Fibroblast of villous mesenchyme (primary cell): ENCODE results near the gene MRM1. TPM values are rescaled to one million over a fixed set of nuclear protein-coding genes. Genes with fewer than 3 reads are reported as not detected.

Experiments used
- DNase-seq: peaks from one replicate; pipeline ENCODE4 v3.0.0-alpha.2; 2010; ENCODE audit warnings: low read depth
- H3K4me3 ChIP-seq: 2 replicates; pipeline ENCODE4 v1.5.1; 2011; ENCODE audit warnings: low read depth, mild to moderate bottlenecking, low read length
- total RNA-seq: library from RNA; depleted of rRNA; stranded (reverse); fragments of >200 nt; gene quantifications from 2 replicates; pipeline ENCODE4 v1.2.3, GENCODE V29; 2012
- TF ChIP-seq, protein P1 (sequence below): IDR thresholded peaks from 2 replicates; pipeline ENCODE4 v1.5.1; 2012; ENCODE audit warnings: low read depth, mild to moderate bottlenecking, low read length; ENCODE audit not compliant: insufficient read depth

The MRM1 gene
- total RNA-seq, 1 donor, result 4.7 TPM

DNA sequence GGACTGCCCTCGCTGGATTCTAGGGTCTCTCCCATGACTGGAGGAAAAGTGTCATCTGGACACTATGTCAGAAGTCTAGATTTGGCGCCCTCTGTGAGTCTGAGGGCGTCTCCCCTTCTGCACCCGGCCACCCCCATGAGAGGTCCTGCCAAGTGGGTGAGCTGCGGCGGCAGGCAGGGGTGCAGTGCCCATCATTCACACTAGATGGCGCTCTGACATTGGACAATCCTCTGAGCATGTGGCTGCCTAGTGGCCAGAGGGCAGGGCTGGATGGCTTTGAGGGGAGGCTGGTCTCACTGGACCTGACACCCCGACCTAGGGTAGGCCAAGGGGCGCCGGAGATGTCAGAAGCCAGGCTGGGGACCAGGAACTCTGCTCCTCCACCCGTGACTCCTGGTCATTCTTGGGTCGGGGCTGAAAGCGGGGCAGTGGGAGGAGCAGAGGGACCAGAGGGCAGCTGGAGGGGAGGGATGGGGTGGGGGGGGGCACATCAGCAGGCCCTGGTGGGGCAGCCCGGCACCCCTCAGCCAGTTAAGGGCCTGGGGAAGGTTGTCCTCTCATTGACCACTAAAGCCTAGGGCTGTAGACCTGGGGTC lies 28.0 kb downstream of the MRM1 start:
- TF ChIP-seq, protein P1, sequence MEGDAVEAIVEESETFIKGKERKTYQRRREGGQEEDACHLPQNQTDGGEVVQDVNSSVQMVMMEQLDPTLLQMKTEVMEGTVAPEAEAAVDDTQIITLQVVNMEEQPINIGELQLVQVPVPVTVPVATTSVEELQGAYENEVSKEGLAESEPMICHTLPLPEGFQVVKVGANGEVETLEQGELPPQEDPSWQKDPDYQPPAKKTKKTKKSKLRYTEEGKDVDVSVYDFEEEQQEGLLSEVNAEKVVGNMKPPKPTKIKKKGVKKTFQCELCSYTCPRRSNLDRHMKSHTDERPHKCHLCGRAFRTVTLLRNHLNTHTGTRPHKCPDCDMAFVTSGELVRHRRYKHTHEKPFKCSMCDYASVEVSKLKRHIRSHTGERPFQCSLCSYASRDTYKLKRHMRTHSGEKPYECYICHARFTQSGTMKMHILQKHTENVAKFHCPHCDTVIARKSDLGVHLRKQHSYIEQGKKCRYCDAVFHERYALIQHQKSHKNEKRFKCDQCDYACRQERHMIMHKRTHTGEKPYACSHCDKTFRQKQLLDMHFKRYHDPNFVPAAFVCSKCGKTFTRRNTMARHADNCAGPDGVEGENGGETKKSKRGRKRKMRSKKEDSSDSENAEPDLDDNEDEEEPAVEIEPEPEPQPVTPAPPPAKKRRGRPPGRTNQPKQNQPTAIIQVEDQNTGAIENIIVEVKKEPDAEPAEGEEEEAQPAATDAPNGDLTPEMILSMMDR, result peak; percentile 99
- no peak overlapping the region for H3K4me3 ChIP-seq
- DNase-seq, result peak; percentile 59

DNA sequence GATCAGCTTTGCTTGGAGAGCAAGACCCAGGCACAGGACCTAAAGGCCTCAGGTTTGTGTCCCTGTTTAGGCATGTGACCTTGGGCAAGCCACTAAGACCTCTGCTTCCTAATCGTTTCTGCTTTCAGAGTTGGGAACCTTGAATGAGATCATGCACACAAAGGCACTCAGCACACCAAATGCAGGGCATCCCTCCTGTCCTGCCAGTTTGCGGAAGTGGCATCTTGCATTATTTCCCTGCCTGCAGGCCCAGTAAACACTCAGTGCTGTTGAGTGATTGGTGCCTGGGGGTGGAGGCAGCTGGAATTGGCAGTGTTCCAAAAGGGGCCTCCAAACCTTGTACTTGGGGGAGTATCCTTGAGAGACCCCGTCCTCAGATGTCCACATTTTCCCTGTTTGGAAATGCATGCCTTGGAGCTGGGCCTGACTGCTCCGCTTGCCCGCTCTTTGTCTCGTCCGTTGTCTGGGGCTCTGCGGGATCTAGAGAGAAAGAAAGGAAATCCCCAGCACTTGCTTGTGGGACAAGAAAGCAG lies 28.7 kb downstream of the MRM1 start:
- no peak for DNase-seq
- no peak overlapping the region for H3K4me3 ChIP-seq
- TF ChIP-seq, protein P1, result no peak

DNA sequence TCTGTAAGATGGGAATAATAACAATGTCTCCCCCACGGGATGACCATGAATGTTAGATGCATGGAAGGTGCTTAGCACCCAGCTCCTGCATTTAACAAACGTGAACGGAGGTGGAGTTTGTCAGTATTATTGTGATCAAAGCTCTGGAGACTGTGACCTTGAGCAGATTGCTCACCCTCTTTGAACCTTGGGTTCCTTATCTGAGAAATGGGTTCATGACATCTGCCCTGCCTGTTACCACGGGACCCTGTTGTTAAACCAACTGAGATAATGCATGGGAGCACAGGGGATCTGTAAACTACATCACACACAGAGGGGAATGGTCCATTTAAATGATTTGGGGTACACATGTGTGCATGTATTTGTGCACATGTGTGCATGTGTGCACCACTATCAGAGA lies 29.6 kb downstream of the MRM1 start:
- no peak for DNase-seq
- TF ChIP-seq, protein P1, result no peak
- H3K4me3 ChIP-seq, result no peak overlapping the region

DNA sequence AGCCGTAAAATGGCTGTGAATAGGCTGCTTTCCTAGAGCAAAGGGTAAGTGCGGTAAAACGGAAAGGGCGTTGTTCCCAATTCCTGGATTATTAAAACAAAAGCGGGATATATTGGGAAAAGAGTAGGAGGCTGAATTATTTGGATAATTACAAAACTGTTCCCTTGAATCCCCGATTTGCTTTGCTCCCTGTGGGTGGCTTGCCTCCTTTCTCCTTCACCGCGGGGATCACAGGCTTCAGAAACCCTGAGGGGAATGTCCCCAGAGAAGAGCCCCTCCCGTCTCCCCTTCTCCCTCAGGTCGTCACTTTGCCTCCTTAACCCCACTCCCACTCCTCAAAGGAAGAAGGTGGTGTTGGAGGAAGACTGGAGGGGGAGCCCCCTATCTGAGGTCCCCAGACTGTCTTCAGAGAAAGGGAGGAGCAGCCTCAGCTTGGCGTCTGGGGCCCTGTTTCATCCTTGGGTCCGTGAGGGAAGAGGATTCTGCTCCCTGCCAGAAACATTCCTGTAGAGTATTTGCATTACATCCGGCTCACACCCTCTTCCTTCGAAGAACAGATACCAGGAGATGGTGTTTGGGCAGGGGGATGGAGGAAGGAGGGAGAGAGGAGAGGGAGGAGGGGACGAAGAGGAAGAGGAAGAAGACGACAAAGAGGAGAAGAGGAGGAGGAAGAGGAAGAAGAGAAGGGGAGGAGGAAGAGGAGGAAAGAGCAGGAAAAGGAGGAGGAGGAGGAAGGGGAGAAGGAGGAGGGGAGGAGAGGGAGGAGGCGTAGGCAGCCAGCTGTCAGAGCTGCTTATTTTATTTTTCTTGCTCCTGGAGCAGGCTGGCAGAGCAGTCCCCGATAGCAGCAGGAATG lies 31.8 kb downstream of the MRM1 start:
- no peak for DNase-seq
- no peak overlapping the region for H3K4me3 ChIP-seq
- TF ChIP-seq, protein P1, result no peak

DNA sequence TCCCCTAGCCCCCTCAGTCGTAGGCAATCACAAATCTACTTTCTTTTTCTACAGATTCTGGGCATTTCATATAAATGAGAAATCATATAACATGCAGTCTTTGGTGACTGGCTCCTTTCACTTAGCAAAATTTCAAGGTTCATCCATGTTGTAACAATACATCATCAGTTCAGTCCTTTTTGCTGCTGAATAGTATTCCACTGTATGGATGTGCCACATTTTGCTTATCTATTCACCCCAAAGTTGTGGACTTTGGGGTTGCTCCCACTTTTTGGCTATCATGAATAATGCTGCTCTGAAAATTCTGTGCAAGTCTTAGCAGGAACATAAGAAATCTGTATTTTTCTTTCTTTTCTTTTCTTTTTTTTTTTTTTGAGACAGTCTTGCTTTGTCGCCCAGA lies 39.0 kb downstream of the MRM1 start:
- H3K4me3 ChIP-seq, result no peak overlapping the region
- no peak for DNase-seq
- TF ChIP-seq, protein P1, result no peak

DNA sequence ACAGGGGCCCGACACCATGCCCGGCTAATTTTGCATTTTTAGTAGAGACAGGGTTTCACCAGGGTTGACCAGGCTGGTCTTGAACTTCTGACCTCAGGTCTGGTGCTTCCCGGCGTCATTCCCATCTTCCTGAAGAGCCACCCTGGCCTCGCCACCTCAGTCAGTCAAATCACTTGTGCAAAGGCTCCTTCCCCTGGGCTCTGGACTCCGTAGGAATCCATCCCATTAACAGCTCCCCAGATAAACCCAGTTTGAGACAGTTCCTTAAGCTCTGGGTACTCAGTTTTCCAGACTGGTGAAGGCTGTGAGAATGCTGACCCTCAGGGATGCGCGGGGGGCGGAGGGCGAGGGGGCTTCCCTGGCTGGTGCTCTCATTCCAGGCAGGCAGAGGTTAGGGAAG lies 39.5 kb downstream of the MRM1 start:
- DNase-seq, result no peak
- H3K4me3 ChIP-seq, result no peak overlapping the region
- TF ChIP-seq, protein P1, result no peak
